Neural crest cell (in vitro differentiated cells): ENCODE results near the gene TAOK2. TPM values are rescaled to one million over a fixed set of nuclear protein-coding genes. Genes with fewer than 3 reads are reported as not detected.

Experiments
- DNase-seq: peaks from one replicate; pipeline ENCODE4 v3.0.0; 2021; ENCODE audit warnings: low read depth, mixed read lengths, low spot score
- H3K27ac Mint-ChIP-seq: one replicate; pipeline ENCODE4 v1.8.0; 2021; ENCODE audit warnings: mild to moderate bottlenecking, mixed read lengths; ENCODE audit not compliant: unreplicated experiment
- H3K27me3 Mint-ChIP-seq: 2 replicates; pipeline ENCODE4 v1.8.0; 2021; ENCODE audit warnings: low read depth, mild to moderate bottlenecking, mixed read lengths
- H3K36me3 Mint-ChIP-seq: 2 replicates; pipeline ENCODE4 v1.8.0; 2021; ENCODE audit warnings: low read depth, mild to moderate bottlenecking, mixed read lengths
- H3K4me1 Mint-ChIP-seq: 2 replicates; pipeline ENCODE4 v1.8.0; 2021; ENCODE audit warnings: mixed read lengths
- H3K4me3 Mint-ChIP-seq: one replicate; pipeline ENCODE4 v1.8.0; 2021; ENCODE audit warnings: mild to moderate bottlenecking, mixed read lengths
- H3K9me3 Mint-ChIP-seq: 2 replicates; pipeline ENCODE4 v1.8.0; 2021; ENCODE audit warnings: mixed read lengths
- total RNA-seq: library from RNA; stranded (reverse); gene quantifications from 2 replicates; pipeline ENCODE4 v1.2.1, GENCODE V29; 2021
- TF ChIP-seq, protein P1 (sequence below): fragments of 200-600 bp; sonication (generic); conservative IDR thresholded peaks from 2 replicates; pipeline ENCODE4 v1.5.0; 2021; ENCODE audit warnings: antibody characterized with exemption, mild to moderate bottlenecking

The TAOK2 gene
- total RNA-seq, 1 donor from 2014 or later: 73.2 TPM

DNA sequence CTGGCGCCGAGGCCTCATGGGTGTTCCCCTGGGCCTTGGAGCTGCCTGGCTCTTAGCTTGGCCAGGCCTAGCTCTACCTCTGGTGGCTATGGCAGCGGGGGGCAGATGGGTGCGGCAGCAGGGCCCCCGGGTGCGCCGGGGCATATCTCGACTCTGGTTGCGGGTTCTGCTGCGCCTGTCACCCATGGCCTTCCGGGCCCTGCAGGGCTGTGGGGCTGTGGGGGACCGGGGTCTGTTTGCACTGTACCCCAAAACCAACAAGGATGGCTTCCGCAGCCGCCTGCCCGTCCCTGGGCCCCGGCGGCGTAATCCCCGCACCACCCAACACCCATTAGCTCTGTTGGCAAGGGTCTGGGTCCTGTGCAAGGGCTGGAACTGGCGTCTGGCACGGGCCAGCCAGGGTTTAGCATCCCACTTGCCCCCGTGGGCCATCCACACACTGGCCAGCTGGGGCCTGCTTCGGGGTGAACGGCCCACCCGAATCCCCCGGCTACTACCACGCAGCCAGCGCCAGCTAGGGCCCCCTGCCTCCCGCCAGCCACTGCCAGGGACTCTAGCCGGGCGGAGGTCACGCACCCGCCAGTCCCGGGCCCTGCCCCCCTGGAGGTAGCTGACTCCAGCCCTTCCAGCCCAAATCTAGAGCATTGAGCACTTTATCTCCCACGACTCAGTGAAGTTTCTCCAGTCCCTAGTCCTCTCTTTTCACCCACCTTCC is 13.9 kb downstream of the TAOK2 start:
- H3K36me3 Mint-ChIP-seq: peaks cover 10% of the 10 kb centered on the region
- H3K9me3 Mint-ChIP-seq: no peaks in the 10 kb centered on the region
- TF ChIP-seq, protein P1, sequence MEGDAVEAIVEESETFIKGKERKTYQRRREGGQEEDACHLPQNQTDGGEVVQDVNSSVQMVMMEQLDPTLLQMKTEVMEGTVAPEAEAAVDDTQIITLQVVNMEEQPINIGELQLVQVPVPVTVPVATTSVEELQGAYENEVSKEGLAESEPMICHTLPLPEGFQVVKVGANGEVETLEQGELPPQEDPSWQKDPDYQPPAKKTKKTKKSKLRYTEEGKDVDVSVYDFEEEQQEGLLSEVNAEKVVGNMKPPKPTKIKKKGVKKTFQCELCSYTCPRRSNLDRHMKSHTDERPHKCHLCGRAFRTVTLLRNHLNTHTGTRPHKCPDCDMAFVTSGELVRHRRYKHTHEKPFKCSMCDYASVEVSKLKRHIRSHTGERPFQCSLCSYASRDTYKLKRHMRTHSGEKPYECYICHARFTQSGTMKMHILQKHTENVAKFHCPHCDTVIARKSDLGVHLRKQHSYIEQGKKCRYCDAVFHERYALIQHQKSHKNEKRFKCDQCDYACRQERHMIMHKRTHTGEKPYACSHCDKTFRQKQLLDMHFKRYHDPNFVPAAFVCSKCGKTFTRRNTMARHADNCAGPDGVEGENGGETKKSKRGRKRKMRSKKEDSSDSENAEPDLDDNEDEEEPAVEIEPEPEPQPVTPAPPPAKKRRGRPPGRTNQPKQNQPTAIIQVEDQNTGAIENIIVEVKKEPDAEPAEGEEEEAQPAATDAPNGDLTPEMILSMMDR: no peak
- H3K27ac Mint-ChIP-seq: peak overlapping the region; percentile 14
- DNase-seq: no peak
- H3K4me1 Mint-ChIP-seq: peaks cover 18% of the 10 kb centered on the region
- H3K27me3 Mint-ChIP-seq: no peaks in the 10 kb centered on the region
- no peak overlapping the region for H3K4me3 Mint-ChIP-seq

DNA sequence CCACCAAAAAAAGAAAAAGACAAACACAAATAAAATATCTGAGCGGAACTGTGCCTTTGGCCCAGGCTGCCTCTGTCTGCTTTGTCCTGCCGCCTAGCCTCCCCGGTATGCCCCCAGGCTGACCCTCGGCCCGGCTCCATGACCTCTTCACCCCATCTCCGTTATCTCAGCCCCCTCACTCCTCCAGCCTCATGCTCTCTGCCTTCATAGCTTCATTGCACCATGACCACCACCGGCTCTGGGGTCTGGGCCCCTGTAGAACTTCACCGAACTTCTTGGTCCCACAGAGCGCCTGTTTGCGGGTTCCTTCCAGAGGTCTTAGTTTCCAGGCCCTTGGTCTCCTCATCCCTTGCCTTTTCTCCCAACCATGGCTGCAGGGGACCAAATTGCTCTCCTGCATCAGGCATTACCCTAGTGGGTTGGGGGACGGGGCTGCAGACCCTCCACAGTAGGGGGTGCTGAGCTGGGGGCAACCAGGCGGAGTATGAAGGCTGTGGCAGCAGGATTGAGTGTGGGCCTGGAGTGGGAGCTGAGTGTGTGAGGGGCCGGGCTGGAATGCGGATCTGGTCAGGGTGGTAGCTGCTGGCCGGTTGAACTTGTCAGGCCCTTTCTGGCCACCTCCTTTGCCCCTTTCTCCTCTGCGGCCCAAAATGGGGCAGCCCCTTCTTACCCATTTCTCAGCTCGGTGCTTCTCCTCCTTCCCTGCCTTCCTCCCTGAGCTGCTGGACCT is 14.8 kb downstream of the TAOK2 start:
- TF ChIP-seq, protein P1: no peak
- no peak for DNase-seq
- Mint-ChIP-seq H3K9me3 (no peaks in the 10 kb centered on the region), H3K36me3 (peaks cover 10% of the 10 kb centered on the region), H3K27ac (peak overlapping the region; percentile 14), H3K4me1 (peaks cover 18% of the 10 kb centered on the region), H3K4me3 (peak overlapping the region; percentile 38), H3K27me3 (no peaks in the 10 kb centered on the region)

DNA sequence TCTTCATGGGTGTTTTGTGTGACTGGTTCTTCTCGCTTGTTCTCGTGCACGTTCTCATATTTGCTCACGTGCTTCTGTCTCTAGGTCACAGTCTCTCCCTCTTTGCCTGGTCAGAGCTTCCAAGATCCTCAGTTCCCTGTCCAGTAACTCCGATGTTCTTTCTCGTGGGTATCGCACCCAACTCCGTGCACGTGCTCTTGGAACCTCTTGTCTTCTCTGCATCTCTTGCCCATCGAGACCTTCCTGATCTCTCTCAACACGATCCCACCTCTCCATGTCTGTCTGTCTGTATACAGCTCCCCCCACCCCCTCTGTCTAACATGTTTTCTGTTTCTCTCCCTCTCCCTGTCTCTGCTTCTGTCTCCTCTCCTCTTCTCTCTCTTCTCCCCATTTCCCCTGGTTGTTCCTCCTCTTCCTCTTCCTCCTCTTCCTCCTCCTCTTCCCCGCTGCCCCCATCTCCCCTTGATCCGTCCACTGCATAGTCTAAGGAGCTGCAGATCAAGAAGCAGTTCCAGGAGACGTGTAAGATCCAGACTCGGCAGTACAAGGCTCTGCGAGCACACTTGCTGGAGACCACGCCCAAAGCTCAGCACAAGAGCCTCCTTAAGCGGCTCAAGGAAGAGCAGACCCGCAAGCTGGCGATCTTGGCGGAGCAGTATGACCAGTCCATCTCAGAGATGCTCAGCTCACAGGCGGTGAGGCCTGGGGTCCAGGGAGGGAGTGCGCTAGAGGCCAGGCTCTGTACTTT is 15.6 kb downstream of the TAOK2 start:
- Mint-ChIP-seq H3K9me3 (no peaks in the 10 kb centered on the region), H3K4me3 (peak overlapping the region; percentile 7), H3K27ac (no peak overlapping the region)

DNA sequence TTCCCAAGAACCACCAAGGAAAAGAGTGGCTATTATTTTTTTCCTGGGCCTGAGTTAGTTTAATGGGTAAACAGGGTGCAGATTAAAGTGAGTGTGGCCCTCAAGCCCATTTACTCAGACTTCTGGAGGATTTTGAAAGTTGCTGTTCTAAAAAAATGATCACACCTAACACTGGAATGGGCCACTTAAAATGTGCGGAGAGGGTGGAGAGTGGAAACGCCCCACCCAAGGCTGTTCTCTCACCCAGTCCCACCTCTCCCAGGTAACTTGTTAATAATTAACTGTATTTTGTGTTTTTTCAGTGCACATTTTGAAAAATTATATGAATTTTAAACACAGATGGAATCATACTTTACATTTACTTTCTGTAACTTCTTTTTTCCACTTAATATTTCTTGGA is 16.4 kb downstream of the TAOK2 start:
- DNase-seq: no peak
- H3K27ac Mint-ChIP-seq: no peak overlapping the region
- no peaks in the 10 kb centered on the region for H3K9me3 Mint-ChIP-seq
- peaks cover 28% of the 10 kb centered on the region for H3K4me1 Mint-ChIP-seq
- TF ChIP-seq, protein P1: no peak
- H3K27me3 Mint-ChIP-seq: no peaks in the 10 kb centered on the region
- H3K4me3 Mint-ChIP-seq: no peak overlapping the region
- peaks cover 10% of the 10 kb centered on the region for H3K36me3 Mint-ChIP-seq

More for the DNA sequence above, 15.6 kb downstream of the TAOK2 start:
- DNase-seq: no peak
- peaks cover 21% of the 10 kb centered on the region for H3K4me1 Mint-ChIP-seq
- TF ChIP-seq, protein P1: no peak
- no peaks in the 10 kb centered on the region for H3K27me3 Mint-ChIP-seq
- H3K36me3 Mint-ChIP-seq: peaks cover 10% of the 10 kb centered on the region

DNA sequence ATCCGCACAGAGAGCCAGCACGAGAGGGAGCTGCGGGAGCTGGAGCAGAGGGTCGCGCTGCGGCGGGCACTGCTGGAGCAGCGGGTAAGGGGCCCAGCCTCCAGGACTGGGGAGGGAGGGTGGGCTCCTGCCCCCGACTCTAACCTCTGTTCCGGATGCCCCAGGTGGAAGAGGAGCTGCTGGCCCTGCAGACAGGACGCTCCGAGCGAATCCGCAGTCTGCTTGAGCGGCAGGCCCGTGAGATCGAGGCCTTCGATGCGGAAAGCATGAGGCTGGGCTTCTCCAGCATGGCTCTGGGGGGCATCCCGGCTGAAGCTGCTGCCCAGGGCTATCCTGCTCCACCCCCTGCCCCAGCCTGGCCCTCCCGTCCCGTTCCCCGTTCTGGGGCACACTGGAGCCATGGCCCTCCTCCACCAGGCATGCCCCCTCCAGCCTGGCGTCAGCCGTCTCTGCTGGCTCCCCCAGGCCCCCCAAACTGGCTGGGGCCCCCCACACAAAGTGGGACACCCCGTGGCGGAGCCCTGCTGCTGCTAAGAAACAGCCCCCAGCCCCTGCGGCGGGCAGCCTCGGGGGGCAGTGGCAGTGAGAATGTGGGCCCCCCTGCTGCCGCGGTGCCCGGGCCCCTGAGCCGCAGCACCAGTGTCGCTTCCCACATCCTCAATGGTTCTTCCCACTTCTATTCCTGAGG is 17.4 kb downstream of the TAOK2 start:
- H3K27ac Mint-ChIP-seq: no peak overlapping the region
- peaks cover 6% of the 10 kb centered on the region for H3K36me3 Mint-ChIP-seq
- H3K4me1 Mint-ChIP-seq: peaks cover 36% of the 10 kb centered on the region
- no peak overlapping the region for H3K4me3 Mint-ChIP-seq
- peaks cover 3% of the 10 kb centered on the region for H3K27me3 Mint-ChIP-seq
- no peaks in the 10 kb centered on the region for H3K9me3 Mint-ChIP-seq
- TF ChIP-seq, protein P1: no peak
- DNase-seq: no peak
